ENCODE data around the gene ALOX15B. TPM values are rescaled to one million over a fixed set of nuclear protein-coding genes. Genes with fewer than 3 reads are reported as not detected.

Gene ALOX15B
- total and polyA plus RNA-seq, 10 of the 15 experiments (the other 5 are each of a cell fraction or from before 2014, with no cell fraction given): 0.01 TPM; not detected in 9

DNA sequence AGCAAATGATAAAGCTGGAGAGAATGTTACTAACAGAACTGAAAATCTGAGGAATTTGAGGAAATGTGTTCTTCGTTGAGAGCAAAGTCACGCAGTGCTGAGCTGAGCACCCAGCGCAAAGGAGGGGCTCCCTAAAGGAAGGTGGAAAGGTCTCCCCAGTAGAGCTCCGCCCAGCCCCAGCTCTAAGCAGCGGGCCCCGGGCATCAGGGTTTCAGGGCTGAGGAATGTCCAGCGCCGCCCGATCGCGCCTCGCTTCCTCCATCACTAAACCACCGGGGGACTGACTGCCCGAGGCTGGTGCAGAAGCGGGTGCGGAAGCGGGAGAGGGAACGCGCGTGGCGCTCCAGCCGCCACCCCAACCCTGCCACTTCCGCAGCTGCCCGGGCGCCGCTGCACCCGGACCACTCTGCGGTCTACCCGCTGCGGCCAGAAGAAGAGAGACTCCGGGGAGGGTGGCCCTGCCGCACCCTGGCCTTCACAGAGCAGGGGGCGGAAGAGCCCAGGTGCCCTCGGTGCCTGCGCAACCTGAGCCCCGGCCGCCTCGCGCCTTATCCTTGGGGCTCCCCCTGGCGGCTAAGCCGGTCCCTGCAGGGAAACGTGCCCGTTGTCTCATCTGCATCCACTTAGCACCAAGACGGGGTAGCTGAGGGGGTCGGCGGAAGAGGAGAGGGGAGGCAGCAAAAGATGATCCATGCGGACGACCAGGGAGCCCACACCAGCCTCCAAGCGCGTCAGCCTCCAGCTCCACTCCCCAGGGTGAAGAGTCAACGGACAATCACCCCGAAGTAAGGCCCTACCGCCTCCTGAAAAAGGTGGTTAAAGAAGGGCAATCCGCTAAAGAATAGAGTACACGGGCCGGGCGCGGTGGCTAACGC lies 48.8 kb upstream of the ALOX15B start (continued):
- TF ChIP-seq, protein P1, sequence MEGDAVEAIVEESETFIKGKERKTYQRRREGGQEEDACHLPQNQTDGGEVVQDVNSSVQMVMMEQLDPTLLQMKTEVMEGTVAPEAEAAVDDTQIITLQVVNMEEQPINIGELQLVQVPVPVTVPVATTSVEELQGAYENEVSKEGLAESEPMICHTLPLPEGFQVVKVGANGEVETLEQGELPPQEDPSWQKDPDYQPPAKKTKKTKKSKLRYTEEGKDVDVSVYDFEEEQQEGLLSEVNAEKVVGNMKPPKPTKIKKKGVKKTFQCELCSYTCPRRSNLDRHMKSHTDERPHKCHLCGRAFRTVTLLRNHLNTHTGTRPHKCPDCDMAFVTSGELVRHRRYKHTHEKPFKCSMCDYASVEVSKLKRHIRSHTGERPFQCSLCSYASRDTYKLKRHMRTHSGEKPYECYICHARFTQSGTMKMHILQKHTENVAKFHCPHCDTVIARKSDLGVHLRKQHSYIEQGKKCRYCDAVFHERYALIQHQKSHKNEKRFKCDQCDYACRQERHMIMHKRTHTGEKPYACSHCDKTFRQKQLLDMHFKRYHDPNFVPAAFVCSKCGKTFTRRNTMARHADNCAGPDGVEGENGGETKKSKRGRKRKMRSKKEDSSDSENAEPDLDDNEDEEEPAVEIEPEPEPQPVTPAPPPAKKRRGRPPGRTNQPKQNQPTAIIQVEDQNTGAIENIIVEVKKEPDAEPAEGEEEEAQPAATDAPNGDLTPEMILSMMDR (IDR thresholded peaks at IDR 0.05 in 2 of 3, conservative IDR thresholded peaks at IDR 0.05 in 1 of 3; ENCODE audit: control insufficient read depth in 2 of 3, extremely low read depth in 1 of 3, insufficient read depth in 1 of 3, low read depth in 3 of 3, low read length in 3 of 3): peak; percentile 93 to 98 (median 94)
- TF ChIP-seq SPI1 (IDR thresholded peaks at IDR 0.05; ENCODE audit: borderline replicate concordance, insufficient read depth, low read depth, low read length) (peak; percentile 40; the same call in 1 of the 2 replicates), EGR1 (IDR thresholded peaks at IDR 0.05; ENCODE audit: borderline replicate concordance in 1 of 2, low read depth in 2 of 2, low read length in 2 of 2) (0 out of 3 replicates have a peak, but pooled peaks of 1 of the 2 experiments have one; percentile 42), HCFC1 (IDR thresholded peaks at IDR 0.05; ENCODE audit: low read length) (no peak), SMARCA5 (IDR thresholded peaks at IDR 0.05) (peak; percentile 89), YY1 (IDR thresholded peaks at IDR 0.05; ENCODE audit: low read depth, low read length) (peak; percentile 72; the same call in 1 of the 2 replicates), RB1 (IDR thresholded peaks at IDR 0.05; ENCODE audit: borderline replicate concordance) (peak; percentile 93), HDAC6 (IDR thresholded peaks at IDR 0.05; ENCODE audit: unreplicated experiment) (no peak), TARDBP (IDR thresholded peaks at IDR 0.05; ENCODE audit: borderline replicate concordance) (no peak), BHLHE40 (IDR thresholded peaks at IDR 0.05; ENCODE audit: borderline replicate concordance in 1 of 2, low read depth in 2 of 2, low read length in 1 of 2) (peak; percentile 81 to 93), NR2C1 (IDR thresholded peaks at IDR 0.05) (no peak), SMC3 (IDR thresholded peaks at IDR 0.05; ENCODE audit: borderline replicate concordance, low read length) (peak; percentile 83)
- TF ChIP-seq, protein P2, sequence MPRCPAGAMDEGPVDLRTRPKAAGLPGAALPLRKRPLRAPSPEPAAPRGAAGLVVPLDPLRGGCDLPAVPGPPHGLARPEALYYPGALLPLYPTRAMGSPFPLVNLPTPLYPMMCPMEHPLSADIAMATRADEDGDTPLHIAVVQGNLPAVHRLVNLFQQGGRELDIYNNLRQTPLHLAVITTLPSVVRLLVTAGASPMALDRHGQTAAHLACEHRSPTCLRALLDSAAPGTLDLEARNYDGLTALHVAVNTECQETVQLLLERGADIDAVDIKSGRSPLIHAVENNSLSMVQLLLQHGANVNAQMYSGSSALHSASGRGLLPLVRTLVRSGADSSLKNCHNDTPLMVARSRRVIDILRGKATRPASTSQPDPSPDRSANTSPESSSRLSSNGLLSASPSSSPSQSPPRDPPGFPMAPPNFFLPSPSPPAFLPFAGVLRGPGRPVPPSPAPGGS (IDR thresholded peaks at IDR 0.05; ENCODE audit: borderline replicate concordance, insufficient read depth, low read depth, low read length, poor library complexity, severe bottlenecking): no peak
- TF ChIP-seq, protein P3, sequence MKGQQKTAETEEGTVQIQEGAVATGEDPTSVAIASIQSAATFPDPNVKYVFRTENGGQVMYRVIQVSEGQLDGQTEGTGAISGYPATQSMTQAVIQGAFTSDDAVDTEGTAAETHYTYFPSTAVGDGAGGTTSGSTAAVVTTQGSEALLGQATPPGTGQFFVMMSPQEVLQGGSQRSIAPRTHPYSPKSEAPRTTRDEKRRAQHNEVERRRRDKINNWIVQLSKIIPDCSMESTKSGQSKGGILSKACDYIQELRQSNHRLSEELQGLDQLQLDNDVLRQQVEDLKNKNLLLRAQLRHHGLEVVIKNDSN (IDR thresholded peaks at IDR 0.05; ENCODE audit: borderline replicate concordance, extremely low read length, insufficient read depth, low read depth, low read length): peak; percentile 14
- TF ChIP-seq, protein P4, sequence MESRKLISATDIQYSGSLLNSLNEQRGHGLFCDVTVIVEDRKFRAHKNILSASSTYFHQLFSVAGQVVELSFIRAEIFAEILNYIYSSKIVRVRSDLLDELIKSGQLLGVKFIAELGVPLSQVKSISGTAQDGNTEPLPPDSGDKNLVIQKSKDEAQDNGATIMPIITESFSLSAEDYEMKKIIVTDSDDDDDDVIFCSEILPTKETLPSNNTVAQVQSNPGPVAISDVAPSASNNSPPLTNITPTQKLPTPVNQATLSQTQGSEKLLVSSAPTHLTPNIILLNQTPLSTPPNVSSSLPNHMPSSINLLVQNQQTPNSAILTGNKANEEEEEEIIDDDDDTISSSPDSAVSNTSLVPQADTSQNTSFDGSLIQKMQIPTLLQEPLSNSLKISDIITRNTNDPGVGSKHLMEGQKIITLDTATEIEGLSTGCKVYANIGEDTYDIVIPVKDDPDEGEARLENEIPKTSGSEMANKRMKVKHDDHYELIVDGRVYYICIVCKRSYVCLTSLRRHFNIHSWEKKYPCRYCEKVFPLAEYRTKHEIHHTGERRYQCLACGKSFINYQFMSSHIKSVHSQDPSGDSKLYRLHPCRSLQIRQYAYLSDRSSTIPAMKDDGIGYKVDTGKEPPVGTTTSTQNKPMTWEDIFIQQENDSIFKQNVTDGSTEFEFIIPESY (IDR thresholded peaks at IDR 0.05): peak; percentile 60; the same call in 1 of the 2 replicates
